GM10248 (cell line): ENCODE measurements around the gene SH3YL1.
A peak's percentile ranks its signal among the peaks of the same experiment; 100 is the strongest.

Experiments
- CTCF ChIA-PET: fragments of 300-600 bp; sonication (Branson Sonifier 250); formaldehyde crosslinking; extraction: SDS; loops from one replicate; lab custom pipeline; 2021; ENCODE audit warnings: antibody characterized with exemption; lab: Yijun Ruan, JAX
- POLR2A ChIA-PET: fragments of 350-650 bp; sonication (Branson Sonifier 250); formaldehyde crosslinking; extraction: SDS; loops from one replicate; lab custom pipeline; 2020; ENCODE audit warnings: antibody characterized with exemption; lab: Yijun Ruan, JAX
- DNase-seq: peaks from one replicate; pipeline ENCODE4 v3.0.0; 2012; ENCODE audit errors: extremely low spot score
- TF ChIP-seq, protein P1 (sequence below): IDR thresholded peaks from 2 replicates; pipeline ENCODE4 v1.5.1; 2012; ENCODE audit warnings: mild to moderate bottlenecking, low read depth; ENCODE audit errors: extremely low read depth, missing control alignments, control extremely low read depth

SH3YL1 gene

DNA sequence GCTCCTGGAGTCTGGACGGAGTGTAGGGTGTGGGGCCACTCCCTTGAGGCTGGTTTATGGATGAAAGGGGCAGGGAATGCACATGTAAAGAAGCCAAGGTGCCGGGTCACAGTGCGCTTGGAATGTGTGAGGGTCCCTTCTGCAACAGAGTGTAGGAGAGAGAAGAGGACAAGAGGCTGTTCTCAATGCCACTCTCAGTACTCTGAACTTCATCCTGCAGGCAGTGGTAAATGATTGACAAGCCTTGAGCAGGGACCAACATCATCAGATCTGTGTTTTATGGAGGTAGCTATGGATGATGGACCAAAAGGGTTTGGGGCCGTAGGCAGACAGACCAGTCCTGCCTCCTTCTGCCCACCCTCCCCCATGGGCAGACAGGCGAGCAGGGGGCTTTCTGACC is 31.3 kb upstream of the SH3YL1 start:
- TF ChIP-seq, protein P1, sequence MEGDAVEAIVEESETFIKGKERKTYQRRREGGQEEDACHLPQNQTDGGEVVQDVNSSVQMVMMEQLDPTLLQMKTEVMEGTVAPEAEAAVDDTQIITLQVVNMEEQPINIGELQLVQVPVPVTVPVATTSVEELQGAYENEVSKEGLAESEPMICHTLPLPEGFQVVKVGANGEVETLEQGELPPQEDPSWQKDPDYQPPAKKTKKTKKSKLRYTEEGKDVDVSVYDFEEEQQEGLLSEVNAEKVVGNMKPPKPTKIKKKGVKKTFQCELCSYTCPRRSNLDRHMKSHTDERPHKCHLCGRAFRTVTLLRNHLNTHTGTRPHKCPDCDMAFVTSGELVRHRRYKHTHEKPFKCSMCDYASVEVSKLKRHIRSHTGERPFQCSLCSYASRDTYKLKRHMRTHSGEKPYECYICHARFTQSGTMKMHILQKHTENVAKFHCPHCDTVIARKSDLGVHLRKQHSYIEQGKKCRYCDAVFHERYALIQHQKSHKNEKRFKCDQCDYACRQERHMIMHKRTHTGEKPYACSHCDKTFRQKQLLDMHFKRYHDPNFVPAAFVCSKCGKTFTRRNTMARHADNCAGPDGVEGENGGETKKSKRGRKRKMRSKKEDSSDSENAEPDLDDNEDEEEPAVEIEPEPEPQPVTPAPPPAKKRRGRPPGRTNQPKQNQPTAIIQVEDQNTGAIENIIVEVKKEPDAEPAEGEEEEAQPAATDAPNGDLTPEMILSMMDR, result no peak
- ChIA-PET POLR2A (no interaction called here), CTCF (no interaction called here)
- no peak for DNase-seq

DNA sequence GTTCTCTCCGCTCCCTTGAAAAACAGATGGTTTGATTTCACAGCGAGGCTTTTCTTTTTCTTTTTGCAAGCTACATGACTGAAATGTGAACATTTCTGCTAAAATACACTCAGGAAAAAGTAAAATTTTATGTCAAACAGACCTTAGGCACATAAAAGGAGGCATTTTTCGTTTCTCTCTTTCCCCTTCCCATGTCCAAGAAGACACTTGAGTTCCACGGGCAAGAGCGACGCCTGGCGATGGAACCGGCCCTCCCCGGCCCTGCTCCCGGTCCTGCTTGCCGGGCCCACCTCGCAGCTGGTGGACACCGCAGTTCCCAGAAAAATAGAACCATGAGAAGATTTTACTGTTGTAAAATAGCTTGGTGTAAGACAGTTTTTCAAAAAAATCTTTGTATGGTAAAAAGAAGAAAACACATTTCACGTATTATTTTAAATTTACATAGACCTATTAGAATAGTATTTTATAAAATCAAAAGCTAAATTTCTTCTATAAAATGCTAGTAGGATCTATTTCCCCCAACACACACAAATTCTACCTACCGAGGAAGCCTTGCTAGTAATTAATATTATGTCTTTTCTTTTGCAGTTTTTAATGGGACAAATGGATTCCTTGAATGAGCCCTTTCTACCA is 26.4 kb upstream of the SH3YL1 start:
- DNase-seq, result peak; percentile 53
- CTCF ChIA-PET, result interaction anchor here (0.7 to 2.2 kb wide), 16 partner anchors 8 to 347 kb away, joined by 3 to 14 read pairs (median 4); no protein-coding TSS in a partner anchor
- POLR2A ChIA-PET, result no interaction called here
- TF ChIP-seq, protein P1, result peak; percentile 86

DNA sequence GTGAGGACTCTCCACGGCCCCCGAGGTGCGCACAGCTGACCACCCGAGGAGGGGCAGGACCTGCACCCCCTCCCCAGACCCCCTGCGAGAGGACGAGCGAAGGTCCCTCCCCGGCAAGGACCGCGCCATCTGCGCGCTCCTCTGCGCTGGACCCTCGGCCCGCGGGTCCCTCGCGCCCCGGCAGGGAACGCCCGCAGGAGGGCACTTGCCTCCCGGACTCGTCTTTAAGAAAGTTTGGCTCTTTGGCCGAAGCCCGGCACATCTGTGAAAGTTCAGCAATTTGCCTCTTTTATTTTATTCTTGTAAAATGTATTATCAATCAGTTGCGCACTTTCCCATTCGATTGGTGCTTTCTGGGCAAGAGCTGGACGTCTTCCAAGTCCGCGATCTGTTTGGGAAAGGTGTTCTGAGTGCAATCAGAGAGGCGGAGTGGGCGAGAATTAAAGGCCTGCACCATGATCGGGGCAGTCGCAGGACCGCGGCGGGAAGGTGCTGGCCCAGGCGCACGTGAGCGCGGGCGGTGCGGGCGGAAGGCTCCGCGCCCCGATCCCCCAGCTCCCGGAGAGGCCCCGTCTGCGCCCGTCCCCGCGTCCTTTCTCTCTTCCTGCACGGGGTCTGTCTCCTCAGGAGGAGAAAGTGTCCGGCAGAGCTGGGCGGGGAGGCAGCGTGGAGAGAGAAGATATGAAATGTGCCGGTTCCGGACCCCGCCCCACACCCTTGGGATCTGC is 25.7 kb upstream of the SH3YL1 start:
- CTCF ChIA-PET, result interaction anchor here (0.7 to 2.2 kb wide), 14 partner anchors 12 to 347 kb away, joined by 3 to 14 read pairs (median 4); no protein-coding TSS in a partner anchor
- no peak for DNase-seq

DNA sequence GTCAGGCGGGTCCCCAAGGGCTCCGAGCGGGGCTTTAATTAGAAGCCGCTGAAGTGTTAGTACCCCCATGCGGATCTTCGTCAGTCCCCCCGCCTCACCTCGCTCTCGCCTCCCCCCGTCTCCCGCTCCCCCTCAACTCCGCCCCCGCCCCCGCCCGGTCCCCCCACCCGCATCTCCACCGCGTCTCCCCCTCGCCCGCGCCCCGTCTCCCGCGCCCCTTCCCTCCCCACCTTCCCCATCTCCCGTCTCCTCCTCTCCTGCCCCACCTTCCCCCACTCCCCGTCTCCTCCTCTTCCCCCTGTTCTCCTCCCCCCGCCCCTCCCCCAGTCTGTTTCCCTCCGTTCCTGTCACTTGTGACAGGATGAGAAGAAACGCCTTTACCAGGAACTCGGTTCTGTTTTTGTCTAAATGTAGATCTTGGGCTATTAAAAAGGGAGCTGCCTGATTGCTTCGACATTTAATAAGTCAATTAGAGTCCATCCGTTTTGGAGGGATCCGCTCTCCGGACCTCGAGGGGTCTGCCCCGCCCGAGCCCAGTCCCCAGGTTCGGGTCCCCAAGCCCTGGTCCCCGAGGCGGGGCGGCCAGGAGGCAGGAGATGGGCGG is 25.0 kb upstream of the SH3YL1 start:
- ChIA-PET POLR2A (no interaction called here), CTCF (interaction anchor here (0.7 to 2.2 kb wide), 6 partner anchors 13 to 272 kb away, joined by 3 to 14 read pairs (median 5); no protein-coding TSS in a partner anchor)
- TF ChIP-seq, protein P1, result no peak
- no peak for DNase-seq

More for the DNA sequence above, 25.7 kb upstream of the SH3YL1 start:
- TF ChIP-seq, protein P1, result no peak
- POLR2A ChIA-PET, result no interaction called here

DNA sequence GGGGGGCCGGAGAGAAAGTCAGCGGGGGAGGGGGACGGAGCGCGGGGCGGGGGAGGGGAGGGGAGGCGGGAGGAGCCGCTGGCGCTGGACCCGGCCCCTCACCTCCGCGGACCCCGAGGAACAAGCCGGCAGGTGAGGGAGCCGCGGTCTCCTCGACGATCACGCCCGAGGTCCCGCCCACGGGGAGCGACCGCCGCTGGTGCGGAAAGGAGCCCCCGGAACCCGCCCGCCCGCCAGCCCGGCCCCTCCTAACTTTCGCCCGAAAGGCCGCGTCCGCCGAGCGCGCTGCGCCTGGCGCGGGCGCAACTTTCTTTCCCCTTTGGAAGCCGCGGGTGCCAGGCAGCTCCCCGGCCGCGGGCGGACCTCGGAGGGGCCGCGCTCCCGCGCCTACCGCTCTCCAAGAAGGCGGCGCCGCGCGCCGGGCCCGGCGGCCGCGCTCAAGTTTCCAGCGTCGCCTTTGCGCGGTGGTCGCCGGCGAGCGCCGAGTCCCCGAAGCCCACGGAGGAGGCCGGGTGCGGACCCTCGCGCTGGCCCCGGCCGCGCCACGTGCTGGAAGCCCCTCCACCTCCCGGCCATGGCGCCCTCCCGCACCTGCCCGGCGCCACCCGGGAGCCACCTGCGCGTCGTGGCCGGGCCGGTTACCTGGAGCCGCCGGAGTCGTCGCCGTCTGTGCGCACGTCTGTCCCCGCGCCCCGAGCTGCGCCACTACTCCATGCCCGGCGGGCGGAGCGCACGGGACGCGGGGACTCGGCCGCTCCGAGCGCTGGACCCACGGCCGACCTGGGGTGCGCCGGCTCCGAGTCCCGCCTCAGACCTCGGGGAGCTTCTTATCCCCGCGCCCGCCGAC is 24.3 kb upstream of the SH3YL1 start, which contains the start of gene ALKAL2:
TSS of gene ALKAL2 (minus strand) at position 181 of the 847 bp plus-strand sequence. CDS start 256 bp downstream, outside the sequence.
- CTCF ChIA-PET, result interaction anchor here (1.1 to 1.8 kb wide), 2 partner anchors 14 kb away, joined by 3 to 4 read pairs; no protein-coding TSS in a partner anchor
- DNase-seq, result peak; percentile 28

More for the DNA sequence above, 24.3 kb upstream of the SH3YL1 start, which contains the start of gene ALKAL2:
- TF ChIP-seq, protein P1, result no peak
- POLR2A ChIA-PET, result no interaction called here
